NT2/D1 (cell line): ENCODE measurements around the gene MYO3B.
A peak's percentile ranks its signal among the peaks of the same experiment; 100 is the strongest.
"Not testable (repeated sequence)": the region's sequence is repeated elsewhere in the genome, so short reads cannot be mapped to it uniquely, and the experiment has no call there.

ENCODE experiments used
- DNase-seq: peaks from one replicate; pipeline ENCODE4 v3.0.0-alpha.2; 2011; ENCODE audit warnings: low read depth, low spot score
- H3K27me3 ChIP-seq: 2 replicates; pipeline ENCODE4 v1.6.0; 2011; ENCODE audit warnings: mild to moderate bottlenecking; ENCODE audit not compliant: insufficient read length, insufficient read depth
- H3K36me3 ChIP-seq: 2 replicates; pipeline ENCODE4 v1.6.1; 2011; ENCODE audit warnings: mild to moderate bottlenecking, low read length, mixed read lengths; ENCODE audit not compliant: insufficient read depth, insufficient read length
- H3K4me1 ChIP-seq: 2 replicates; pipeline ENCODE4 v1.5.1; 2011; ENCODE audit not compliant: insufficient read depth, insufficient read length
- H3K4me3 ChIP-seq: 2 replicates; pipeline ENCODE4 v1.5.1; 2011; ENCODE audit warnings: low read depth; ENCODE audit not compliant: insufficient read length
- H3K9ac ChIP-seq: 2 replicates; pipeline ENCODE4 v1.6.0; 2011; ENCODE audit warnings: low read depth; ENCODE audit not compliant: insufficient read length
- H3K9me3 ChIP-seq: 2 replicates; pipeline ENCODE4 v1.5.1; 2011; ENCODE audit warnings: mild to moderate bottlenecking, low read length; ENCODE audit not compliant: insufficient read depth
- SUZ12 ChIP-seq: IDR thresholded peaks from 2 replicates; pipeline ENCODE4 v1.6.1; 2011; ENCODE audit not compliant: insufficient read length, insufficient read depth; ENCODE audit errors: extremely low read depth
- YY1 ChIP-seq: IDR thresholded peaks from 2 replicates; pipeline ENCODE4 v1.6.1; 2011; ENCODE audit not compliant: insufficient read length, insufficient read depth
- ZNF274 ChIP-seq: IDR thresholded peaks from 2 replicates; pipeline ENCODE4 v1.6.1; 2011; ENCODE audit warnings: mild to moderate bottlenecking, low read depth, low read length

The MYO3B gene

DNA sequence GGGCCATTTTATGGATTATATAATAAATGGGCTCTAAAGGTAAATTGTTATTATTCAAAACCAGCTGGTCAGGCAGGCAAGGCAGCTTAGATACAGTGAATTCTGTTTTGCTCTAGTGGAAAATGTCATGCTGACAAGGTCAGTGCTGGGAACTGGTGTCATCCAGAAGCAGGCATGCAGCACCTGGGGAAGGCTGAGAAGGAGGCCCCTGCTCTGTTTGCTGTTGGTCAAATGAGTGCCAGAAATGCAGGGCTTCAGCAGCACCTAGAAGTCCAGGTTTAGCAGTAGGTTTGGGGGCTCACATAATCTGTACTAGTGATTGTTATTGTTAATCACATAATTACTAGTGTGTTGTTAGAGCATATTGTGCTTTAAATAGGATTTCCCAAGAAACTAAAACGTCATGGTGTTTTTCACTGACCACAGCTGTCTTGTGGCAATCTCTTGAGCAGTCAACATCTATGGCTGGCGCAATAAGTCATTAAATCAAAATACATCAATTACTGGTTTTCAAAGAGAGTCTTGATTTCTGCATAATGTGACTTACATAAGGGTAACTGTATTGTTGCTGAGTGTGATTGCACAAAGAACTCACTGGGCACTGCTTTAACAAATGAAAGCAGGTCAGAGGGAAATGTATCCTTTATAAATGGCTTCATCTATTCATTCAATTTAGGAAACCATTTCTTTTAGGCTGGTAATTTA lies 99.1 kb downstream of the MYO3B start:
- Histone ChIP-seq H3K9ac (no peak overlapping the region), H3K9me3 (no peaks in the 10 kb centered on the region), H3K4me1 (no peaks in the 10 kb centered on the region), H3K27me3 (no peaks in the 10 kb centered on the region), H3K36me3 (no peaks in the 10 kb centered on the region), H3K4me3 (no peak overlapping the region)
- TF ChIP-seq YY1, result no peak
- peak; percentile 1 for DNase-seq

DNA sequence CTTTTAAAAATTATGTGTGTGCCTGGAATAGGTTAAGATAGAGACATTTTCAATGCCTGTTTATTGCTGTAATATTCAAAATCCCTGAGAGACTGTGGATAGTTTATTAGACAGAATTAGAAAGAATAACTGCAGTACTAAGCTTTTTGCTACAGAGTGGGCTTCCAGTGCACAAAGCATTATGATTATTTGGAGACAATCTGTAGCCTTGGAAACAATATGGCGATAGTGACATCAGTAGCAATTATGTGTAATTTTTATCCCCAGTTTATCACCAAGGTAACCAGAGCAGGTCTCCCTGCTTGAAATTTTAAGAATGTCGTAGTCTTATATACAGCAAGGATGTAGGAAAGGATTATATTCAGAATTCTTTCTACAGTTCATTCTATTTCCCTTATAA lies 100.0 kb downstream of the MYO3B start:
- Histone ChIP-seq H3K4me1 (no peaks in the 10 kb centered on the region), H3K36me3 (no peaks in the 10 kb centered on the region), H3K9me3 (no peaks in the 10 kb centered on the region), H3K9ac (no peak overlapping the region), H3K27me3 (no peaks in the 10 kb centered on the region), H3K4me3 (no peak overlapping the region)
- no peak for DNase-seq
- TF ChIP-seq YY1 (no peak), SUZ12 (no peak), ZNF274 (no peak)

DNA sequence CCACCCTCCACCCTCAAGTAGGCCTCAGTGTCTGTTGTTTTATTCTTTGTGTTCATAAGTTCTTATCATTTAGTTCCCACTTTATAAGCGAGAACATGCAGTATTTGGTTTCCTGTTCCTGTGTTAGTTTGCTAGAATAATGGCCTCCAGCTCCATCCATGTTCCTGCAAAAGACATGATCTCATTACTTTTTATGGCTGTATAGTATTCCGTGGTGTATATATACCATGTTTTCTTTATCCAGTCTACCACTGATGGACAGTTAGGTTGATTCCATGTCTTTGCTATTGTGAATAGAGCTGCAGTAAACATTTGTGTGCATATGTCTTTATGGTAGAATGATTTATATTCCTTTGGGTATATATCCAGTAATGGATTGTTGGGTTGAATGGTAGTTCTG lies 101.7 kb downstream of the MYO3B start:
- H3K36me3 ChIP-seq, H3K4me3 ChIP-seq, H3K9me3 ChIP-seq, H3K27me3 ChIP-seq, H3K9ac ChIP-seq, DNase-seq, H3K4me1 ChIP-seq: not testable (repeated sequence)

DNA sequence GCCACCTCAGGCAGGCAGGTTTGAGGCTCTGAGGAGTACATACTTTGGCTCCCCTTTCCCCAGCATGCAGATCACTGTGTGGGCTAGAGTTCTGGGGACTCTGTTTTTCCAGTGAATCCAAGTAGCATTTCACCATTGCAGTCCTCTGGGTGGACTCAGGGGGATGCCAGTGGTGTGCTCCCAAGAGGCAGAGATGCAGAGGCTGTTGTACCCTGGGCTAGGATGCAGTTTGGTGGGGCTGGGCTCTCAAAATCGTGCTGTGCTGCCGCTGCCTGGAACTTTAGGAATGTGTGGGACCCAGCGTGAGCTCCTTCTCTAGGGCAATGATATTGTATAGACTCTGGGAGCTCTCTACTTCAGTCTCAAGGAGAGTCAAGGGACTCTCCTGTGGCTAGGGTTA lies 104.9 kb downstream of the MYO3B start:
- Histone ChIP-seq H3K4me3 (no peak overlapping the region), H3K9me3 (no peaks in the 10 kb centered on the region), H3K9ac (no peak overlapping the region), H3K27me3 (no peaks in the 10 kb centered on the region), H3K4me1 (no peaks in the 10 kb centered on the region), H3K36me3 (no peaks in the 10 kb centered on the region)
- TF ChIP-seq ZNF274, result no peak
- no peak for TF ChIP-seq YY1
- no peak for TF ChIP-seq SUZ12
- DNase-seq, result peak; percentile 20

- Histone ChIP-seq H3K4me3 (no peak overlapping the region), H3K9ac (no peak overlapping the region), H3K36me3 (no peaks in the 10 kb centered on the region), H3K27me3 (no peaks in the 10 kb centered on the region), H3K9me3 (no peaks in the 10 kb centered on the region), H3K4me1 (no peaks in the 10 kb centered on the region)
- DNase-seq, result no peak
- TF ChIP-seq ZNF274 (no peak), SUZ12 (no peak), YY1 (no peak)
Measured at GRCh38 chr2:170284205-170284604, 106.3 kb downstream of the MYO3B start.

DNA sequence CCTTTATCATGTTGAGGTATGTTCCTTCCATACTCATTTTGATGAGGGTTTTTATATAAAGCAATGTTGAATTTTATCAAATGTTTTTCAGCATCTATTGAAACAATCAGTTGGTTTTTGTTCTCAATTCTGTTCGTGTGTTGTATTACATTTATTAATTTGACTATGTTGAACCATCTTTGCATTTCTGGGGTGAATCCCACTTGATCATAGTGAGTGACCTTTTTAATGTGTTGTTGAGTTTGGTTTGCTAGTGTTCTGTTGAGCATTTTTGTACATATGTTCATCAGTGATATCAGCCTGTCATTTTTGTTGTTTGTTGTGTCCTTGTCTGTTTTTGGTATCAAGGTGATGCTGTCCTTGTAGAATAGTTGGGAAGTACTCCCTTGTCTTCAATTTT lies 110.9 kb downstream of the MYO3B start:
- Histone ChIP-seq H3K9me3 (peaks cover 15% of the 10 kb centered on the region), H3K27me3 (no peaks in the 10 kb centered on the region), H3K9ac (no peak overlapping the region), H3K4me3 (no peak overlapping the region), H3K4me1 (no peaks in the 10 kb centered on the region), H3K36me3 (no peaks in the 10 kb centered on the region)
- no peak for TF ChIP-seq ZNF274
- no peak for TF ChIP-seq YY1
- no peak for TF ChIP-seq SUZ12
- DNase-seq, result no peak

GRCh38 chr2:170291474-170291873 lies 113.5 kb downstream of the MYO3B start:
- no peak for TF ChIP-seq ZNF274
- TF ChIP-seq YY1, result no peak
- TF ChIP-seq SUZ12, result no peak
- Histone ChIP-seq H3K4me1 (no peaks in the 10 kb centered on the region), H3K36me3 (no peaks in the 10 kb centered on the region), H3K4me3 (no peak overlapping the region), H3K9me3 (peaks cover 26% of the 10 kb centered on the region), H3K27me3 (no peaks in the 10 kb centered on the region), H3K9ac (no peak overlapping the region)
- DNase-seq, result no peak

DNA sequence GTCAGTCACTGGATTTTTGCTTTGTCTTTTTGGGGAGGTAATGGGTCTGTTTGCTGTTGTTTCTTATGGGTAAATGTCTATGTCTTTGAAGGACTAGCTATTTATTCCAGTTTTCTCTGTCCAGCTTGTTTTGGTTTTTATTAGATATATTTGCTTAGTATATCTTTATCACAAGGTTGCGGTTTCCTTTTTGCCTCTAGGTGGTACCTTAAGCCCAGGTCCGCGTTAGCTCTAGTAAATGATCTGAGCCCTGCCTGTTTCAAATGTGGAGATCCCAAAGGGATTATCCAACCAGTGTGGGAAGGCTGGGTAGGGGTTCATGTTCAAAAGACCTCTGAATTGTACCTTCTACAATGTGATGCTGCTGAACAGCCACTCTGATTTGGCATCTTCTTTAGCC lies 114.5 kb downstream of the MYO3B start:
- Histone ChIP-seq H3K27me3 (no peaks in the 10 kb centered on the region), H3K4me3 (no peak overlapping the region), H3K9ac (no peak overlapping the region), H3K4me1 (no peaks in the 10 kb centered on the region), H3K36me3 (no peaks in the 10 kb centered on the region), H3K9me3 (peaks cover 26% of the 10 kb centered on the region)
- TF ChIP-seq ZNF274 (no peak), YY1 (no peak), SUZ12 (no peak)
- no peak for DNase-seq
